Endothelial cell of hepatic sinusoid (primary cell): ENCODE measurements around the gene RAPGEFL1.
"Not testable (repeated sequence)": the region's sequence is repeated elsewhere in the genome, so short reads cannot be mapped to it uniquely, and the experiment has no call there.

Experiments used
- in situ Hi-C: cut with HindIII; loops from 2 replicates; pipeline ENCODE4 v1.10.0; 2017; ENCODE audit warnings: low sequenced_read_pairs

Gene RAPGEFL1

DNA sequence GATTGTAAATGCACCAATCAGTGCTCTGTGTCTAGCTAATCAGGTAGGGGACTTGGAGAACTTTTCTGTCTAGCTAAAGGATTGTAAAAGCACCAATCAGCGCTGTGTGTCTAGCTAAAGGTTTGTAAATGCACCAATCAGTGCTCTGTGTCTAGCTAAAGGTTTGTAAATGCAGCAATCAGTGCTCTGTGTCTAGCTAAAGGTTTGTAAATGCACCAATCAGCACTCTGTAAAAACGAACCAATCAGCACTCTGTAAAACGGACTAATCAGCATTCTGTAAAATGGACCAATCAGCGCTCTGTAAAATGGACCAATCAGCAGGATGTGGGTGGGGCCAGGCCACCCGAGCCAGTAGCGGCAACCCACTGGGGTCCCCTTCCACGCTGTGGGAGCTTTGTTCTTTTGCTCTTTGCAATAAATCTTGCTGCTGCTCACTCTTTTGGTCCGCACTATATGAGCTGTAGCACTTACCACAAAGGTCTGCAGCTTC, 20.7 kb downstream of the RAPGEFL1 start:
- in situ Hi-C loops = loop anchor here (10.0 kb wide), 1 partner anchor 113 kb away; no protein-coding TSS in a partner anchor

DNA sequence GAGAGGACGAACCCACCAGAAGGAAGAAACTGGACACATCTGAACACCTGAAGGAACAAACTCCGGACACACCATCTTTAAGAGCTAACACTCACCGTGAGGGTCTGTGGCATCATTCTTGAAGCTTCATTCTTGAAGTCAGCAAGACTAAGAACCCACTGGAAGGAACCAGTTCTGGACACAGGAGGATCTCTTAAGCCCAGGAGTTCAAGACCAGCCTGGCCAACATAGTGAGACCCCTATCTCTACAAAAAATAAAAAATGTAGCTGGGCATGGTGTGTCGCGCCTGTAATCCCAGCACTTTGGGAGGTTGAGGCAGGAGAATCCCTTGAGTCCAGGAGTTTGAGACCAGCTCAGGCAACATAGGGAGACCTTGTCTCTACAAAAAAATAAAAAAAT, 21.3 kb downstream of the RAPGEFL1 start:
- in situ Hi-C loops = loop anchor here (10.0 kb wide), 1 partner anchor 114 kb away; no protein-coding TSS in a partner anchor

DNA sequence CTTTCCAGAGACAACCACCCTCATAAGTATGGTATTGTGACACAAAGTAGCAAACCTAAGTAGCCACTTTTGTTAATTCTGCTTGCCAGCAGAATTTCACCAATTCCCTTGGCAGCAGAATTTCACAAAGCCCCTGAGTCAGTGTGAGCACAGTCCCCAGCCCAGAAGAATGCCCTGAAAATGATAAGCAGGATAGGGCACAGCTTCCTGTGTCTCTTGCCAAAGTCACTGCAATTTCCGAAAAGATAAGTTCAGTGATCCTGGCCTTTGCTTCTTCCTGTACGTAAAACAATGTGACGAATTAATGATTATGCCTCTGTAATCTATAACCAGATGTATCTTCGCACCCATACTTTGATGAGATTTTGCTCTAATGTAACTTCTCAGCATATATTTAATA, 25.9 kb downstream of the RAPGEFL1 start:
- in situ Hi-C loops = no loop called here

DNA sequence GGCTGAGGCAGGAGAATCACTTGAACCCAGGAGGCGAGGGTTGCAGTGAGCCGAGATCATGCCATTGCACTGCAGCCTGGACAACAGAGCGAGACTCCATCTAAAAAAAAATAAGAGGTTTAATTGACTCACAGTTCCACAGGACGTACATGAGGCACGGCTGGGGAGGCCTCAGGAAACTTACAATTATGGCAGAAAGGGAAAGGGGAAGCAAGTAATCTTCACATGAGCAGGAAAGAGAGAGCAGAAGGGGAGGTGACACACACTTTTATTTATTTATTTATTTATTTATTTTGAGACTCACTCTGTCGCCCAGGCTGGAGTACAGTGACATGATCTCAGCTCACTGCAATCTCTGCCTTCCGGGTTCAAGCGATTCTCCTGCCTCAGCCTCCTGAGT, 28.9 kb downstream of the RAPGEFL1 start:
- in situ Hi-C loops = not testable (repeated sequence)

DNA sequence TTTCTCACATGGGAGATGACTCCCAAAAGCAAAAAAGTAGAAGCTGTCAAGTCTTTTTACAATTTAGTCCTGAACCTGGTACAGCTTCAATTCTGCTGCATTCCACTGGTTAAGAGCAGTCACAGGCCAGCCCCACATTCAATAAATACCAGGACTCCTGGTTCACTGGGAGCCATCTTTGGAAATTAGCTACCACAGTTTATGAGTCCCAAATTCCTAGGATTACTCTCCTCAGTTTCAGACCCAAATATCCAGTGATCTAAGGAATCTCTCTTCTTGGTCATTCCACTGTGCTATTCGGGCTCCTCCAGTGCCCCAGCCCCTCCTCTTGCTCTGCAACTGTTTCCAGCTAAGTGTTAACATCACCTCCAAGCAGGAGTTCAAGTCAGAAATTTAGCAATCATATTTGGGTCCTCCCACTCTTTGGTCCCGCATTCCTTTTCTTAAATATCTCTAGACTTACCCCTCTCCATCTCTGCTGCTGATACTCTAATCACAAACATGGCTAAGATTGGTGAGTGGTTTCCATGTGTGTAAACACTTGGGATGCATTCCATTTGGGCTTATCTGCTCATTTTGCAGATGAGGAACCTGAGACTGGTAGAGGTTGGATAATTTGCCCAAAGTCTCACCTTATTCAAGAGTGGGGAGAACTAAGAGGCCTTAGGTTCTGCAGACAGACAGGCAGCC, 32.3 kb downstream of the RAPGEFL1 start:
- in situ Hi-C loops = no loop called here

DNA sequence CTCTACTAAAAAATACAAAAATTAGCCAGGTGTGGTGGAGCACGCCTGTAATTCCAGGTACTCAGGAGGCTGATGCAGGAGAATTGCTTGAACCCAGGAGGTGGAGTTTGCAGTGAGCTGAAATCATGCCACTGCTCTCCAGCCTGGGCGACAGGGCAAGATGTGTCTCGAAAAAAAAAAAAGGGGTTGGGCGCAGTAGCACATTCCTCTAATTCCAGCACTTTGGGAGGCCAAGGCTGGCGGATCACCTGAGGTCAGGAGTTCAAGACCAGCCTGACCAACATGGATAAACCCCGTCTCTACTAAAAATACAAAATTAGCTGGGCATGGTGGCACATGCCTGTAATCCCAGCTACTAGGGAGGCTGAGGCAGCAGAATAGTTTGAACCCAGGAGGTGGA, 36.6 kb downstream of the RAPGEFL1 start:
- in situ Hi-C loops = not testable (repeated sequence)

DNA sequence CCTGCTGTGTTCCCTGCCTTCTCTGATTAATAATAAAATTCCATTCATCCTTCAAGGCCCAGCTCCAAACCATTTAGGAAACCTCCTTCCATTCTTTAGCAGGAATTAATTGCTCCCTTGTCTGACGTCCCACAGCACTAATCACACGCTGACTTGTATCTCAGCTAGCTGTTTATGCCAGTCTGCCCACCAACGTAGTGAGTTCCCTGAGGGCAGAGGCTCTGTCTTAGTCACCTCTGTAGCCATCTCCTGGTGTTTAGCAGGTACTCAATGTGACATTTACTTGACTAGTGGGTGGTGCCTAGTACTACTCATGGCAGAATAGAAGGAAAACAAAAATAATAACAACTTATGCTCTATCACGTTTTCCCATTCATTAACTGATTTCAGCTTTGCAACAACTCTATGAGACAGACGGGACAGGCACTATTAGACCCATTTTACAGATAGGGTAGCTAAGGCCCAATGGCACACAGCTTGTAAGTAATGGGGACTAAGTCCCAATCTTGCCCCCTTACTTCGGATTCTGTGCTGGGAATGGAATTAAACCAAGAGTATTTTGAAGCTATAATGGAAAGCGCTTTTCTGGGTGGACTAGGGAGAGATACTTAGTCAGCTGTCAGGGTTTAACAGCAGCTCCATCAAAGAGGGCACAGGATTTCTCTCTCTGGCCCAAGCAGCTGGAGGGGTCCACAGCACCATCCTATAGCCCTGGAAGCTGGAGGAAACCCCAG, 40.9 kb downstream of the RAPGEFL1 start:
- in situ Hi-C loops = no loop called here

DNA sequence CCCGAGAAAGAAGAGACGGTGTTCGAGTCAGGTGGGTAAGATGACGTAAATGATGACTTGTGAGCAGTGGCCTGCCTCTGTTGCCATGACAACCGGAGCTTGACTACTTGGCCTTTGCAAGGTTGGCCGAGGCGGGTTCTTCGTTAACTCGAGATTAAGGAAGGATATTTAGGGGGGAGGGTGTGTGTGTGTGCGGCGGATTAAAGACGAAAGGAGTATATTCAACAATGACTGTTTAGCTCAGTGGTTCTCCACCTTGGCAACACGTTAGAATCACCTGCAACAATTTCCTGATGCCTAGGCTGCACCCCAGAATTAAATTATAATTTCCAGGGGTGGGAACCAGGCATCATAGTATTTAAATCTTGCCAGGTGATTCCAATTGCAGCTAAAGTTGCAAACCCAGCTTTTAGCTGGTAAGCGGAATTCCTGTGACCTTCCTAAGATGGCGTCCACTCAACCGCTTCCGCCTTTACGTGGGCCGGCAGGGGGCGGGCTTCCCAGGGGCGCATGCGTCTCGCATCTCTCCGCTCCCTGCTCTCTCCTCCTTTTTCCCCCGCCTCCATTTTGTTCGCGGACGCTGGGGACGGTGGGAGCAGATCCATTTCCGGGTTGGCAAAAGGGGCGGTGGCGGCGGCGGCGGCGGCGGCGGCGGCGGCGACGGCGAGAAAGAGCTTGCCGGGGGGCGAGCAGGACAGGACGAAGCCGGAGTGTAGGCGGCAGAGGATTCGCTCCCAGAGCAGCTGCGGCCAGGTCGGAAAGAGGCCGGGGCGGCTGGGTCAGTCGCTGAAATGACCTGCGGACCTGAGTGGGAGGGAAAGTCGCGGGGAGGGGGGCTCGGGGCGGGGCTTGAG, 41.7 kb downstream of the RAPGEFL1 start, which contains the start of gene WIPF2:
Gene WIPF2 (plus strand): TSS at position 565 of the 854 bp plus-strand sequence. CDS start 37,156 bp downstream, outside the sequence.
- in situ Hi-C loops = no loop called here

DNA sequence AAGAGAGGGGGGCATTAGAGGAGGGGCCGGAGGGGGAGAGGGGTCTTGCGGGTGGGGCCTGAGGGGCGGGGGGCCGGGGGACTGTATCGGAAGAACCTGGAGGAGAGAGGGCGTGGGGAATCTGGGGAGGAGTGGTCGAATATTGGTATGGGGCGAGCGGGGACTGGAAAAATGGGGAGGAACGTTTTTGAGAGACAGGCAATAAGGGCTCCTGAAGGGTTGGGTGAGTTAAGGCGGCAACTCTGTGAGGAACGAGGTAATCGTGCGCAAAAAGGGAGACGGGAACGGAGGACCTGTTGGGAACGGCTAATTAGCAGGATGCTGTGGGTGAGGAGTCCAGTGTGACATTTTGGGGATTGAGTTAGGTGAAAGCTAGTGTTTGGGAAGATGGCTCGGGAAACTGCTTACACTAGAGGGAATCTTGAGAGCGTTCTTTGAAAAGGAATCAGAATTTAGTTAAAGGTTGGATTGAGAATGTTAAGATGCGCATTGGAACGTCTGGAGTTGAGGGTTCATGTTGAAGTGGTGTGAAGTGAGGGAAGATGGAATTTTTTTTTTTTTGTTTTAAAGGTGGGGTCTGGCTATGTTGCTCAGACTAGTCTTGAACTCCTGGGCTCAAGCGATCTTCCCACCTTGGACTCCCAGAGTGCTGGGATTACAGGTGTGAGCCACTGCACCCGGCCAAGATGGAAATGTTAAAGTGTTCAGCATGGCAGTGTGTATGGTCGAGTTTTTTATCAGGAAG, 42.5 kb downstream of the RAPGEFL1 start:
- in situ Hi-C loops = no loop called here

DNA sequence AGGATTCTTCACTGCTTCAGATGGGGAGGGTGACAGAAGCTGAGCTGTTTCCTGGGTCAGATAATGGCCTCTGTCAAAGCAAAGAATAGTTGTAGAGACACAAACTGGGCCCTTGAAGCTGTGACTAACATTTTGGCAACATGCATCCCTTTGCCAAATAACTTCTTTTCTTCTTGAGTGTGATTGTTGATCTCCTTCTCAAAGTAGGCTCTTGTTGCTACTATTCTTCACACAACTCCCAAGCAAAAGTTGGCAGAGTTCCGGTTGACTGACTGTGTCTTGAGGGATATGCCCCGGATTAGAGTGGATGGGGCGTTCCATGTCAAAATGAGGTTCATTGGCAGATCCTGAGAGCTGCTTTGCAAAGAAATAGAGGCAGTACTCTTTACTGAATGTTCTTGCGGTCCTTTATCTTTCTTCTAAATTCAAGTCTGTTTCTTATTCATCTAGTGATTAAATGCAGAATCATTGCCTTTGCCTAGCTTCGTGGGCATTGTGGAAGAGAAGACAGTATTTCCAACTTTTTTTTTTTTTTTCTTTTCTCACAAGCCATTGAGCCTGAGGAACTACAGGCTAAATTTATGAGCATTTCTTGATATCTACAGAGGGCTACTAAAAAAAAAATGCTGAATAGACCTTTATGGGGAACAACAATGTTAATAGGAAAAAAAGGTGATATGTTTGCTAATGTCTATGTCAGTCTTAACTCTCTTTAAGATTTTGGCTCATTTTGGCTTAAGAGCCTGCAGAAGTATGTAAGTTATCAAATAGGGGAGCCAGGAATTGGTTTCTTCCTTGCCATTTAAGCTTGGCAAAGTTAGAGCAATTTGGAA, 47.7 kb downstream of the RAPGEFL1 start:
- in situ Hi-C loops = no loop called here

DNA sequence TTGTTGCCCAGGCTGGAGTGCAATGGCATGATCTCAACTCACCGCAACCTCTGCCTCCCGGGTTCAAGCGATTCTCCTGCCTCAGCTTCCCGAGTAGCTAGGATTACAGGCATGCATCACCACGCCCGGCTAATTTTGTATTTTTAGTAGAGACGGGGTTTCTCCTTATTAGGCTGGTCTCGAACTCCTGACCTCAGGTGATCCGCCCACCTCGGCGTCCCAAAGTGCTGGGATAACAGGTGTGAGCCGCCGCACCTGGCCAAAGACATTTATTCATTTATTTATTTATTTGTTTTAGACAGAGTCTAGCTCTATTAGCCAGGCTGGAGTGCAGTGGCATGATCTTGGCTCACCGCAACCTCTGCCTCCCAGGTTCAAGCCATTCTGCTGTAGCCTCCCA, 51.9 kb downstream of the RAPGEFL1 start:
- in situ Hi-C loops = not testable (repeated sequence)

DNA sequence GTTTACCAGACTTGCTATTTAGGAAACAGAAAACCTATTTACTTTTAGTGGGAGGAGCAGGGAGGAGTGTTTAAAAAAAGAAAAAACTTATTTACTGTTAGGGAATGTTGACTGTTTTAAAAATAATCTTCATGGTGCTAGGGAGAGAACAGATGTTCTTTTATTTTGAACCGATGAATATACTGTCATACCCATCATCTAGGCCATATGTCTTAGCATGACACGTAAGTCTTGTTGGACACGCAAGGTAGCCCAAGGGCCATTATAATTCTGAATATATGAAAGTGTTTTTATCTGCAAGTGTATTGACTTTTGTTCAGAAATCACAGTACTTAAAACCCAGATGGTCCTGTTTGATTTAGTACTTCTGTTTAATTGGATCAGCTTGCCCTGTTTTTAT, 53.4 kb downstream of the RAPGEFL1 start:
- in situ Hi-C loops = no loop called here

DNA sequence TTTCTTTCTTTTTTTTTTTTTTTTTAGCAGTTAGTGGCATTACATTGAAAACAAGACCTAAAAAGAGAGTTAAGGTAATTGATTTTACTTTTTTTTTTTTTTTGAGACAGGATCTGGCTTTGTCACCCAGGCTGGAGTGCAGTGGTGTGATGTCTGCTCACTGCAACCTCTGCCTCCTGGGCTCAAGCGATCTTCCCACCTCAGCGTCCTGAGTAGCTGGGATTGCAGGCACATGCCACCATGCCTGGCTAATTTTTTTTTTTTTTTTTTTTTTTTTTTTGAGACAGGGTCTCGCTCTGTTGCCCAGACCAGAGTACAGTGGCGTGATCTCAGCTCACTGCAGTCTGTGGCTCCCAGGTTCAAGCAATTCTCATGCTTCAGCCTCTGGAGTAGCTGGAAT, 54.7 kb downstream of the RAPGEFL1 start:
- in situ Hi-C loops = not testable (repeated sequence)

DNA sequence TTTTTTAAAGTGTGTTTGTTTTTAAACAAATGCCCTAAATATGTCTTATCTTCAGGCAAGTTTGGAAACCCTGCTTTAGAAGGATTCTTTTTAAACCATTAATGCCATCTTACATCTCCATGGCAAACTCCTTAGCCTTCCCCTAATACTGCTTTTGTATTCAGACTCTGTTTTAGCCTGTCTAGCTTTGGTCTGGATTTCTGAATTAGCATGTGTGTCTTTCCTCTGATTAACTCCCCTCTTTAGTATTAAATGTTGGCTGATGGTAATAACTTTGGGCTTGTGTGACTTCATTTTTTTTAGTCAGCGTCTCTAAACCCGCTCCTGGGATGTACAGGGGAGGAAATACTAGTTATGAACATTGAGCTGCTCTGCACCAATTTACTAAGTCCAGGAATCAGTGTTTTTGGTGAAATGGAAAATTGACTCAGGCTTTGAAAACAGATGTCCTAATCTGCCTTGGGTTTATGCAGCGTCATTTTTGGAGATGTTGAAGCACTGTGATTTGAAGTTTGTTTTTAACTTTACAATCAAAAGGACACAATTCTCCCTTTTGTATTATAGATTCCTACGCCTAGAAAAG, 64.1 kb downstream of the RAPGEFL1 start:
- in situ Hi-C loops = loop anchor here (5.0 kb wide), 1 partner anchor 49 kb away; no protein-coding TSS in a partner anchor

DNA sequence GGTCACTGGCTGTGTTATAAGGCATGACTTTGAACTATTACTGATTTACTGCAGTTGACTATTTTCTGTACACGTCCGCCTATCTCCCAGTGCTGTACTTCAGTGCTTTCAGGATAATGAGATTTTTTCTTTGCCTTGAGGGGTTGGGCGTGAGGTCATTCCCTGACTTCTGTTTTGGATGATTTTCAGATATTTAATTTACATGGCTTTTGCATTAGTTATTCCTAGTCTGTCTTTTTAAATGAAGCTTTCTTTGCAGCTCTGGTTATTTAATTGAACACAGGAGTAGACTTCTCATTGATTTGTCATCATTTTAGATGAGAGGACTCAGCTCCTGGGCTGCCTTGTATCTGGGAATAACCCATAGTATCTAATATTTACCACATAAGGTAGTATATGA, 65.5 kb downstream of the RAPGEFL1 start:
- in situ Hi-C loops = loop anchor here (5.0 kb wide), 1 partner anchor 50 kb away; no protein-coding TSS in a partner anchor

DNA sequence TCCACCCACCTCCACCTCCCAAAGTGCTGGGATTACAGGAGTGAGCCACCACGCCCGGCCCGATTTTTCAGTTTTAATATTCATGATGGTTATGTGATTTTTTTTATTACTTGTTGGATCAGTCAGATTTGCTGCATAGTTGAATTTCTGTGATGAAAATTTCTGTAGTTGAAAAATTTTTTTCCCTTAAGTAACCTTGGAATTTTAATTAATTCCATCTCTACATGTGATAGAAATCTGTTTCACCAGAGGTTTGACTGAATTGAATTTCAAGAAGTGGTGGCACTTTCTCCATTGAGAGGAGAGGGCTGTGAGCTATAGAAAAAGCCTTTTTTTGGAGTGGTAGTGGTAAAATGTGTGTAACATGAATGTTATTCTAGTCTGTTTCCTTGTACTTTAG, 66.5 kb downstream of the RAPGEFL1 start:
- in situ Hi-C loops = loop anchor here (5.0 kb wide), 1 partner anchor 51 kb away; no protein-coding TSS in a partner anchor

DNA sequence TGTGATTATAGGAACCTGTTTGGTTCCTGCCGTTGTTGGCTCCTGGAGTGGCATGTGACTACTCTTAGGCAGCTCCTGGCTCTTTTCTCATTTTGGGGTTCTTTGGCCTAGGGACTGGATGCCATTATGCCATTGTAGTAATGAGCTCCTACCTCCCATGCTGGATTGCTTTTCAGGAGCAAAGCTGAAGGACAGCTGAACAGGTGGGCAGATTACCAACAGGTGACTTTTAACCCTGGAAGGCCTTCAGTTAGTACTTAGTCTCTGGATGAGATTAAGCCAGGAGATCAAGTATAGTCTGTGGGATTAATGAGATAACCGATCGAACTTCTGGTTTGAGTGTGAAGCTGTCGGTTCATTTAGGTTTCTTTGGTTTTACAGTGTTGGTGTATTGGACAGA, 67.0 kb downstream of the RAPGEFL1 start:
- in situ Hi-C loops = loop anchor here (5.0 kb wide), 1 partner anchor 52 kb away; no protein-coding TSS in a partner anchor
